Parathyroid adenoma (tissue), 2 donors: ENCODE results near the gene CTNNB1.

Experiments
- H2AFZ ChIP-seq: fragments of 300-600 bp; sonication (generic); one replicate; pipeline ENCODE4 v1.7.0; 2017; ENCODE audit warnings: antibody characterized with exemption, mild to moderate bottlenecking
- H3K27ac ChIP-seq: fragments of 300-600 bp; sonication (generic); one replicate; pipeline ENCODE4 v1.7.0; 2017
- H3K27me3 ChIP-seq: fragments of 300-600 bp; sonication (generic); one replicate; pipeline ENCODE4 v1.7.0; 2017; ENCODE audit warnings: low read length; ENCODE audit not compliant: control insufficient read depth, insufficient read depth
- H3K36me3 ChIP-seq: fragments of 300-600 bp; sonication (generic); one replicate; pipeline ENCODE4 v1.7.0; 2017; ENCODE audit warnings: low read length; ENCODE audit not compliant: control insufficient read depth, insufficient read depth
- H3K4me1 ChIP-seq: fragments of 300-600 bp; sonication (generic); one replicate; pipeline ENCODE4 v1.7.0; 2017; ENCODE audit warnings: control low read depth
- H3K4me2 ChIP-seq: fragments of 300-600 bp; sonication (generic); one replicate; pipeline ENCODE4 v1.7.0; 2017; ENCODE audit warnings: low read length
- H3K4me3 ChIP-seq: fragments of 300-600 bp; sonication (generic); one replicate; pipeline ENCODE4 v1.7.0; 2017; ENCODE audit warnings: low read depth, low read length
- H3K79me2 ChIP-seq: fragments of 300-600 bp; sonication (generic); one replicate; pipeline ENCODE4 v1.7.0; 2017; ENCODE audit warnings: control low read depth
- H3K9ac ChIP-seq: fragments of 300-600 bp; sonication (generic); one replicate; pipeline ENCODE4 v1.7.0; 2017; ENCODE audit warnings: mild to moderate bottlenecking
- H3K9me3 ChIP-seq: fragments of 300-600 bp; sonication (generic); one replicate; pipeline ENCODE4 v1.7.0; 2017; ENCODE audit warnings: low read length; ENCODE audit not compliant: control insufficient read depth
- TF ChIP-seq, protein P1 (sequence below): fragments of 300-600 bp; sonication (generic); IDR thresholded peaks from one replicate; pipeline ENCODE4 v1.7.0; 2017; ENCODE audit warnings: antibody characterized with exemption, mild to moderate bottlenecking
- donor health status: primary hyperparathyroidism.

The CTNNB1 gene

DNA sequence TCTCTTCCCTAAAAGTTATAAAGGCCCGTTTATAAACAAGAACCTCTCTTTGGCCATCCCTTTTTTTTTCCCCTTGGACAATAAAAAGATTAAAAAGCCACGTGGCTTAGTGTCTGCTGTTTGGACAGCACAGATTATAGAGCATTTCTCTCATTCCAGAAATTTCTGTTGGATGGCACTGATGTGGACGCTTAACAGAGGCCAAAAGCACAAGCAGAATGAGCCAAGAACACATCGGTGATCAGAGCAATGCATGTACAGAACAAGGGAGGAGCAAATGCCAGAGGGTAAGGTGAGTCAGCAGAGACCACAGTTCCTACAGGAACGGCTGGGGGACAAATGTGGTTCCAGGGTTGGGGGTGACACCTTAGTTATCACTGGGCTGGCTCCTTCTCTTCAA is 30.3 kb upstream of the CTNNB1 start:
- H3K4me1 ChIP-seq = peaks cover 6% of the 10 kb centered on the region
- no peak overlapping the region for H2AFZ ChIP-seq
- H3K4me2 ChIP-seq = no peak overlapping the region
- no peak overlapping the region for H3K27ac ChIP-seq
- no peaks in the 10 kb centered on the region for H3K79me2 ChIP-seq
- no peaks in the 10 kb centered on the region for H3K9me3 ChIP-seq
- TF ChIP-seq, protein P1, sequence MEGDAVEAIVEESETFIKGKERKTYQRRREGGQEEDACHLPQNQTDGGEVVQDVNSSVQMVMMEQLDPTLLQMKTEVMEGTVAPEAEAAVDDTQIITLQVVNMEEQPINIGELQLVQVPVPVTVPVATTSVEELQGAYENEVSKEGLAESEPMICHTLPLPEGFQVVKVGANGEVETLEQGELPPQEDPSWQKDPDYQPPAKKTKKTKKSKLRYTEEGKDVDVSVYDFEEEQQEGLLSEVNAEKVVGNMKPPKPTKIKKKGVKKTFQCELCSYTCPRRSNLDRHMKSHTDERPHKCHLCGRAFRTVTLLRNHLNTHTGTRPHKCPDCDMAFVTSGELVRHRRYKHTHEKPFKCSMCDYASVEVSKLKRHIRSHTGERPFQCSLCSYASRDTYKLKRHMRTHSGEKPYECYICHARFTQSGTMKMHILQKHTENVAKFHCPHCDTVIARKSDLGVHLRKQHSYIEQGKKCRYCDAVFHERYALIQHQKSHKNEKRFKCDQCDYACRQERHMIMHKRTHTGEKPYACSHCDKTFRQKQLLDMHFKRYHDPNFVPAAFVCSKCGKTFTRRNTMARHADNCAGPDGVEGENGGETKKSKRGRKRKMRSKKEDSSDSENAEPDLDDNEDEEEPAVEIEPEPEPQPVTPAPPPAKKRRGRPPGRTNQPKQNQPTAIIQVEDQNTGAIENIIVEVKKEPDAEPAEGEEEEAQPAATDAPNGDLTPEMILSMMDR = no peak
- no peak overlapping the region for H3K9ac ChIP-seq
- no peaks in the 10 kb centered on the region for H3K27me3 ChIP-seq
- no peak overlapping the region for H3K4me3 ChIP-seq
- no peaks in the 10 kb centered on the region for H3K36me3 ChIP-seq

DNA sequence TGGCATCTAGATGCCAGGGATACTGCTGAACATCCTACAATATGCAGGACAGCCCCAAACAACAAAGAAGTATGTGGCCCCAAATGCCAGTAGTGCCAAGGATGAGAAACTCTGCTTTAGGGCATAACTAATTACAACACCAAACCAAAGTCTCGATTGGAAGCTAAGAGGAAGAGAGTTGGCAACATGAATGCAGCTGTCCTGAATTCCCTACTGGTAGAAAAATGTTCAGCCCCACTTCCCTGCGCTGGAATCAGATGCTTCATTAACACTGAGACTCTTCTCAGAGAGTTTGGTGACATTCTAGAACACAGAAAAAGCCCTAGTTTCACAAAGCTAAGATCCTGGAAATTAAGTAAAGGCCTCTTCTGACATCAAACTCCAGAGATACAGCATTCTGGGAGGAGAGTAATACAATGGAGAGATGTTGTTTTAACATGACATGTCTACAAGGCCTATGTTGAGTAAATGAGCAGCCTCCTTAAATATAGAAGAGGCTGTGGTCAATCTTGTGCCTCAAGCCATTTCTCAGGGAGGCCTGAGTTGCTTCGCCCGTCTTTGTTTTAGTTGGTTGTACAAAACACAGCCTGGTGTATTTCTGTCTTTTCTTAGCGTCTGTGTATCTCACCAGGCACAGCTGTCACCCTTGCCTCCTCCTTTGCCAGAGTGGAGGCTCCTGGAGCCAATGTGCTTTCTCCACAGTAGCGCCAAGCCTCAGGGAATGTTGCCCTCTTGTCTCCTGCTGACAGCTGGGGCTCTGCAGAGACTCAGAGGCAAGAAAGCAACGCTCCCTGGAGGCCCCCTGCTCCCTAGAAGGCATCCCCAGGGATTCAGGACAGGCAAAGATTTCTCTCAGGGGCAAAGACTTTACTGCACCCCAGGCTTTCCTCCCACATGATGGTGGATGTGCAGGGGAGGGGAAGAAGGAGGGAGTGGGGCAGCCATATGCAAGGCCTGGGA is 25.1 kb upstream of the CTNNB1 start:
- peaks cover under 1% of the 10 kb centered on the region for H3K4me1 ChIP-seq
- H3K36me3 ChIP-seq = no peaks in the 10 kb centered on the region
- H3K9ac ChIP-seq = no peak overlapping the region
- H2AFZ ChIP-seq = no peak overlapping the region
- H3K9me3 ChIP-seq = no peaks in the 10 kb centered on the region
- TF ChIP-seq, protein P1 = no peak
- H3K27me3 ChIP-seq = no peaks in the 10 kb centered on the region
- H3K79me2 ChIP-seq = no peaks in the 10 kb centered on the region
- no peak overlapping the region for H3K4me2 ChIP-seq
- no peak overlapping the region for H3K27ac ChIP-seq
- H3K4me3 ChIP-seq = no peak overlapping the region

DNA sequence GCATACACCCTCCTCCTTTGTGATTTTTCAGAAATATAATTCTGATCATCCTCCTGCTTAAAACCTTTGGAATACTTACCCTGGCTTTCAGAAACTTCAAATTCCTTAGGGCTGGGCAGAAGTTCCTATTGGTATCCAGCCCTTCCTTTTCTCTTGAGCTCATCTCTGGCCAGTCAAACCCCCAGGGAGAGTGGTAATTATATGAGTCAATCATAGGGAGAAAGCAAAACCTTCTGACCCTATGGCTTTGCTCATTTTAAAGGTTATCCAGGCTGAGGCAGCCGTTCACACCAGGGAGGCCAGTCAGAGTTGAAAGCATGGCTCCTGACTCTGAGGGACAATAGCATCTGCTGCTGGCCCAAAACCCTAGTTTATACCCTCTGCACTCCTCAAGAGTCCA is 23.9 kb upstream of the CTNNB1 start:
- no peak overlapping the region for H3K4me2 ChIP-seq
- no peak overlapping the region for H3K9ac ChIP-seq
- no peak overlapping the region for H3K4me3 ChIP-seq
- no peaks in the 10 kb centered on the region for H3K4me1 ChIP-seq
- no peaks in the 10 kb centered on the region for H3K36me3 ChIP-seq
- no peak overlapping the region for H2AFZ ChIP-seq
- no peaks in the 10 kb centered on the region for H3K9me3 ChIP-seq
- no peaks in the 10 kb centered on the region for H3K27me3 ChIP-seq
- no peaks in the 10 kb centered on the region for H3K79me2 ChIP-seq
- TF ChIP-seq, protein P1 = no peak
- H3K27ac ChIP-seq = no peak overlapping the region

DNA sequence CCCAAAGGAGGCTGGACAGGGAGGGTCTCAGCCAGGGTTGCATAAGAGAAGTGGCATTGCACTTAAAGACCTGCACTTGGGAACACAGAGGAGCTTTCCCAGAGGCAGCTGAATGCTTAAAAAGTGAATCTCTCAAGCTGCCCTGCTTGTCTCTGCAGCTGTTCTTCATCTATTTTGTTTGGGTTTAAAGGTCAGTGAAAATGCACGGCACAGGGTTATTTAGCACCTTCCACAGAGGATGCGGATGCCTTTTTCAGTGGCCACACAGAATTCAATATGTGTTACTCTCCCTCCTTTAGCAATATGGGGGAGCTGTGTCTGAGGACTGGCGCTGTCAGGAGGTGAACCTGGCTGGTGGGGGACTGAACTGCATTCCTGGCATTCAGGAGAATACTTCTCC is 22.7 kb upstream of the CTNNB1 start:
- H2AFZ ChIP-seq = no peak overlapping the region
- H3K27ac ChIP-seq = no peak overlapping the region
- no peaks in the 10 kb centered on the region for H3K79me2 ChIP-seq
- no peak overlapping the region for H3K4me2 ChIP-seq
- no peak overlapping the region for H3K9ac ChIP-seq
- no peaks in the 10 kb centered on the region for H3K27me3 ChIP-seq
- no peaks in the 10 kb centered on the region for H3K9me3 ChIP-seq
- no peak overlapping the region for H3K4me3 ChIP-seq
- H3K36me3 ChIP-seq = no peaks in the 10 kb centered on the region
- TF ChIP-seq, protein P1 = no peak
- no peaks in the 10 kb centered on the region for H3K4me1 ChIP-seq

DNA sequence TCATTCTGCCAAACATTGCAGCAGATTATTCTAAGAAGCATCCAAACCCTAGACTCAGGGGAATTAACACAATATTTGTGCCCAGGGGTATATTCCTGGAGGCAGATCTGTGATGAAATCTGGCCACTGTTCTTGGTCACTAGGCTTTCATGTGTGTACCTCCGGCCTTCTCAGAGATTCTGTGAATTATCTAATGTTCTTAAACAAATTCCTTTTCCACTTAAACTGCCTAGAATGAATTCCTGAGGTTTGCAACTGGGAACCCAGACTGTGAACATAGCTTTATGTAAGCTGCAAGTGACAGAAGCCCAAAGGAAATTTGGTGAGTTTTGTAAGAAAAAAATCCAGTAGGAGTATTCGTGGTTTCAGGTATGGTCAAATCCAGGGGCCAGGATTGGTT is 20.7 kb upstream of the CTNNB1 start:
- TF ChIP-seq, protein P1 = no peak
- Histone ChIP-seq H3K4me2 (no peak overlapping the region), H2AFZ (no peak overlapping the region), H3K27me3 (no peaks in the 10 kb centered on the region), H3K27ac (no peak overlapping the region), H3K9me3 (no peaks in the 10 kb centered on the region), H3K4me1 (no peaks in the 10 kb centered on the region), H3K9ac (no peak overlapping the region), H3K4me3 (no peak overlapping the region), H3K79me2 (no peaks in the 10 kb centered on the region), H3K36me3 (no peaks in the 10 kb centered on the region)
